BJ (cell line): Measurements from ENCODE around the gene TMEM92. TPM values are rescaled to one million over a fixed set of nuclear protein-coding genes. Genes with fewer than 3 reads are reported as not detected.

Source experiments
- CTCF ChIA-PET: fragments of 350-600 bp; formaldehyde crosslinking; extraction: SDS; loops from one replicate; lab custom pipeline; 2021; ENCODE audit warnings: antibody characterized with exemption, inconsistent platforms; lab: Yijun Ruan, JAX
- POLR2A ChIA-PET: fragments of 300-600 bp; sonication (Branson Sonifier 250); formaldehyde crosslinking; extraction: SDS; loops from one replicate; lab custom pipeline; 2021; ENCODE audit warnings: antibody characterized with exemption; lab: Charles Lee
- DNase-seq: peaks from one replicate; pipeline ENCODE4 v3.0.0-alpha.2; 2011; ENCODE audit warnings: low read depth
- H3K27me3 ChIP-seq: 2 replicates; pipeline ENCODE4 v1.6.0; 2011; ENCODE audit warnings: low read length; ENCODE audit not compliant: control insufficient read depth, insufficient read depth
- H3K36me3 ChIP-seq: 2 replicates; pipeline ENCODE4 v1.5.1; 2011; ENCODE audit warnings: low read length; ENCODE audit not compliant: control insufficient read depth, insufficient read depth
- H3K4me3 ChIP-seq: 2 replicates; pipeline ENCODE4 v1.5.1; 2011; ENCODE audit warnings: low read depth, mild to moderate bottlenecking, control low read depth, low read length
- polyA plus RNA-seq: library from polyadenylated mRNA; depleted of rRNA; stranded (reverse); fragments of >200 nt; gene quantifications from 2 replicates; pipeline ENCODE4 v1.2.3, GENCODE V29; 2011
- TF ChIP-seq, protein P1 (sequence below): IDR thresholded peaks from 2 replicates; pipeline ENCODE4 v1.5.1; 2011; ENCODE audit warnings: low read depth, mild to moderate bottlenecking, control low read depth, inconsistent platforms, low read length, moderate library complexity; ENCODE audit not compliant: insufficient read depth

TMEM92 gene
- polyA plus RNA-seq, 1 experiment, result 0.67 TPM

DNA sequence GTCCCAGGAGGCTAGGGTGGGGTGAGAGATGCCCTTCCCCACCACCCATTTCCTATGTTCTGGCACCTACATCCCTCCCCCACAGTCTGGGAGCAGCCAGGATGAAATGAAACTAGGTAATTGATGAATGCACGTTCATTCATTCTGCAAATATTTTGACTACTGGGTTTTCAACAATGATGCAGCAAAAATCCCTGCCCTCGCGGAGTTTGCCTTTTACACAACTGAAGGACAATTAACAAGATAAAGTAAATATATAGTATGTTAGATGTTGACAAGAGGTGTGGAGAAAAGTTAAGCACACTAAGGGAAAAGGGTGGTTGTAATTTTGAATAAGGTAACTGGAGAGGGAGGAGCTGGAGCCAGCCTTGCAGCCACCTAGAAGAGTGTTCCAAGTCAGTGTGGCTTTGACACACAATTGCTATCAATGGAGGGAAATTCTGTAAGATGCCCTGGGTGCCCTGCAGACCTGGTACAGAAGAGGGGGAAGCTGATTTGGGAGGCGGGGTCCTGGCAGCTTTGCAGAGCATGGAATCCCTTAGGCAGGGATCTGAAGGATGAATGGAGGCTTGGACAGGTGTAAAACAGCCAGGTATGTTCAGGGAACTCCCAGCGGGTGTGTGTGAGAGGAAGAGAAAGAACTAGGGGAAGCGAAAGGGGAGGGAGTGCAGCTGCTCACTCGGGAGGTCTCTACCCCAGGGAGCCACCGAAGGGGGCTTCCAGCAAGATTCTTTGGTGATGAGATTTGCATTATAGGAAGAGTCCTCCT, 2.5 kb downstream of the TMEM92 start:
- CTCF ChIA-PET, result interaction anchor here (0.8 to 18.7 kb wide), 4 partner anchors 13 to 106 kb away, joined by 3 to 515 read pairs (median 76); partner anchors contain the start of gene COL1A1
- POLR2A ChIA-PET, result interaction anchor here (1.0 kb wide), 1 partner anchor 75 kb away, joined by 3 read pairs; the partner anchor contains the start of gene COL1A1
- DNase-seq, result no peak
- Histone ChIP-seq H3K27me3 (no peaks in the 10 kb centered on the region), H3K4me3 (no peak overlapping the region), H3K36me3 (peaks cover 2% of the 10 kb centered on the region; the same call in 1 of the 2 replicates)
- TF ChIP-seq, protein P1, sequence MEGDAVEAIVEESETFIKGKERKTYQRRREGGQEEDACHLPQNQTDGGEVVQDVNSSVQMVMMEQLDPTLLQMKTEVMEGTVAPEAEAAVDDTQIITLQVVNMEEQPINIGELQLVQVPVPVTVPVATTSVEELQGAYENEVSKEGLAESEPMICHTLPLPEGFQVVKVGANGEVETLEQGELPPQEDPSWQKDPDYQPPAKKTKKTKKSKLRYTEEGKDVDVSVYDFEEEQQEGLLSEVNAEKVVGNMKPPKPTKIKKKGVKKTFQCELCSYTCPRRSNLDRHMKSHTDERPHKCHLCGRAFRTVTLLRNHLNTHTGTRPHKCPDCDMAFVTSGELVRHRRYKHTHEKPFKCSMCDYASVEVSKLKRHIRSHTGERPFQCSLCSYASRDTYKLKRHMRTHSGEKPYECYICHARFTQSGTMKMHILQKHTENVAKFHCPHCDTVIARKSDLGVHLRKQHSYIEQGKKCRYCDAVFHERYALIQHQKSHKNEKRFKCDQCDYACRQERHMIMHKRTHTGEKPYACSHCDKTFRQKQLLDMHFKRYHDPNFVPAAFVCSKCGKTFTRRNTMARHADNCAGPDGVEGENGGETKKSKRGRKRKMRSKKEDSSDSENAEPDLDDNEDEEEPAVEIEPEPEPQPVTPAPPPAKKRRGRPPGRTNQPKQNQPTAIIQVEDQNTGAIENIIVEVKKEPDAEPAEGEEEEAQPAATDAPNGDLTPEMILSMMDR, result no peak

DNA sequence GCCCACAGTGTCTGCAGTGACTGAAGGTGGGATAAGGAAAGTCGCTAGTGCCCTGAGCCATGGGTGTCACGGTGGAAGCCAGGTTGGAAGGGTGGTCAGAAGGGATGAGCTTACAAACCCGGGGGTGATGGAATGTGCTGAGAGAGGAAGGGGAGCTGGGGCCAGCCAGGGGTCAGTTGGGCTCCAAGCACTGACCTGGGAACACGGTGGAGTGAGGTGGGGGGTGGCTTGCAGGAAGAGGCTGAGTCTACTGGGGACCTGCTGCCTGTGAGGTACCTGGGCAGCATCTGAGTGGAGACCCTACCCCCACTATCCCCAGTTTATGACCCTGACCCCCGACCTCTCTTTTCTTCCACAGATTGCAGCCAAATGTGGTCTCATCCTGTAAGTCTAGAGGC, 3.1 kb downstream of the TMEM92 start:
- no peak for DNase-seq
- CTCF ChIA-PET, result interaction anchor here (0.8 to 18.7 kb wide), 4 partner anchors 12 to 106 kb away, joined by 3 to 515 read pairs (median 76); partner anchors contain the start of gene COL1A1
- H3K27me3 ChIP-seq, result no peaks in the 10 kb centered on the region
- H3K4me3 ChIP-seq, result no peak overlapping the region
- H3K36me3 ChIP-seq, result peaks cover 3% of the 10 kb centered on the region; the same call in 1 of the 2 replicates
- TF ChIP-seq, protein P1, result no peak
- POLR2A ChIA-PET, result interaction anchor here (1.0 kb wide), 1 partner anchor 76 kb away, joined by 3 read pairs; the partner anchor contains the start of gene COL1A1

DNA sequence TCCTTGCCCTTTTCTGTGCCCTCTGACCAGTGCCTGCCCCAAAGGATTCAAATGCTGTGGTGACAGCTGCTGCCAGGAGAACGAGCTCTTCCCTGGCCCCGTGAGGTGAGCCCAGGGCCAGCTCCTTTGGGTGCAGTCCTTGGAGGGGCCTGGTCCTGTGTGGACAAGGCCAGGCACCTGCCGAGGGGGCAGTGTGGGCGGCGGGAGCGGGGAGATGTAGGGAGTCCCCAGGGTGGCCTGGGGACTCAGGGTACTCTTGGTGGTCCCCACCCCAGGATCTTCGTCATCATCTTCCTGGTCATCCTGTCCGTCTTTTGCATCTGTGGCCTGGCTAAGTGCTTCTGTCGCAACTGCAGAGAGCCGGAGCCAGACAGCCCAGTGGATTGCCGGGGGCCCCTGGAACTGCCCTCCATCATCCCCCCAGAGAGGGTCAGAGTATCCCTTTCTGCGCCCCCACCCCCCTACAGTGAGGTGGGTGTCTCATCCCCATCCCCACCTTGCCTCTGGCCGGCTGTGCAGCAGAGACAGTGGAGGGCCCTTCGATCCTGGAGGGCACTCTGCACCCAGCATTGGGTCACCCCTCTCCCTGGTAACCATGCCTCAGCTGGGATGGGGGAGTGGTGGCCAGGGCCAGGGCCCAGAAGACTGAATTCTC, 4.4 kb downstream of the TMEM92 start:
- TF ChIP-seq, protein P1, result no peak
- no peak for DNase-seq
- Histone ChIP-seq H3K36me3 (peaks cover 5% of the 10 kb centered on the region), H3K4me3 (no peak overlapping the region), H3K27me3 (no peaks in the 10 kb centered on the region)
- POLR2A ChIA-PET, result interaction anchor here (0.7 kb wide), 1 partner anchor 69 kb away, joined by 4 read pairs; no protein-coding TSS in a partner anchor
- CTCF ChIA-PET, result interaction anchor here (0.7 to 18.7 kb wide), 7 partner anchors 9 to 117 kb away, joined by 3 to 515 read pairs (median 7); partner anchors contain the start of genes COL1A1 and SGCA

GRCh38 chr17:50279181-50279526, 4.9 kb downstream of the TMEM92 start:
- Histone ChIP-seq H3K36me3 (peaks cover 5% of the 10 kb centered on the region), H3K4me3 (no peak overlapping the region), H3K27me3 (no peaks in the 10 kb centered on the region)
- CTCF ChIA-PET, result interaction anchor here (0.7 to 18.7 kb wide), 6 partner anchors 10 to 118 kb away, joined by 3 to 515 read pairs (median 10); partner anchors contain the start of genes COL1A1 and SGCA
- POLR2A ChIA-PET, result interaction anchor here (0.6 to 0.7 kb wide), 3 partner anchors 69 to 72 kb away, joined by 3 to 7 read pairs (median 4); no protein-coding TSS in a partner anchor
- TF ChIP-seq, protein P1, result no peak
- no peak for DNase-seq
